LHCN-M2 (cell line): ENCODE measurements around the gene POR. TPM values are rescaled to one million over a fixed set of nuclear protein-coding genes. Genes with fewer than 3 reads are reported as not detected.
"Not testable (repeated sequence)": the region's sequence is repeated elsewhere in the genome, so short reads cannot be mapped to it uniquely, and the experiment has no call there.

Experiments used
- DNase-seq: peaks from one replicate; pipeline ENCODE4 v3.0.0-alpha.2; 2012; ENCODE audit warnings: low read depth
- total RNA-seq: library from RNA; depleted of rRNA; stranded (reverse); fragments of >200 nt; gene quantifications from 2 replicates; pipeline ENCODE4 v1.2.3, GENCODE V29; 2014

Gene POR
- total RNA-seq, 1 experiment from 2014 or later = 122 TPM

DNA sequence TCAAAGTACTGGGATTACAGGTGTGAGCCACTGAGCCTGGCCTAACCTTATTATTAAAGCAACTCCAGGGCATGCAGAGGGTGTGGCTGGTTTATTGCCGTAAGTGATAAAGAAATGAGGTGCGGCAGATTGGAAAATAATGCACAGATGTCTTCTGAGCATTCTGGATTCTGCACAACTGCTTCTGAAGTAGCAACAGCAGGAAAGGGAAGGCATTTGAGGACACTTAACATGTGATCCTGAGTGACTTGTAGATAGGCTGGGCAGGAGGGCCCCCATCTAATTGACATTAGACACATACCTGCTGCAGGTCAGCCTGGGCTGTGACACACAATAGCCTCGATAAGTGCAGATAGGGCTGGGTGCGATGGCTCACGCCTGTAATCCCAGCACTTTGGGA lies 30.5 kb upstream of the POR start:
- no peak for DNase-seq

DNA sequence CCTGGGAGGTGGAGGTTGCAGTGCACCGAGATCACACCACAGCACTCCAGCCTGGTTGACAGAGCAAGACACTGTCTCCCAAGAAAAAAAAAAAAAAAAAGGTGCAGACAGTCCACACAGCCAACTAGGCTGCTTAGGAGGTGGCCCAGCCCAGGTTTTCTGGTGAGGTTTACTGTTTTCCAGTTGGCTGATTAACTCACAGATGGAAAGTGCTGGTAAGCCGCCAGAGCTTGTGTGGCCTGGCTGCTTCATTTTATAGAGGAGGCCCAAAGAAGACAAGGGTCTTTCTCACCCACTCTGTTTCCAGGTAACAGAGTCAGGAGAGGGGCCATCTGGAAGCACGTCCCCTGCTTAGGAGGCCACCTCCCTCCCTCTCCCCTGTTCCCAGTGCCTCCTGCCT lies 29.9 kb upstream of the POR start:
- DNase-seq = no peak

DNA sequence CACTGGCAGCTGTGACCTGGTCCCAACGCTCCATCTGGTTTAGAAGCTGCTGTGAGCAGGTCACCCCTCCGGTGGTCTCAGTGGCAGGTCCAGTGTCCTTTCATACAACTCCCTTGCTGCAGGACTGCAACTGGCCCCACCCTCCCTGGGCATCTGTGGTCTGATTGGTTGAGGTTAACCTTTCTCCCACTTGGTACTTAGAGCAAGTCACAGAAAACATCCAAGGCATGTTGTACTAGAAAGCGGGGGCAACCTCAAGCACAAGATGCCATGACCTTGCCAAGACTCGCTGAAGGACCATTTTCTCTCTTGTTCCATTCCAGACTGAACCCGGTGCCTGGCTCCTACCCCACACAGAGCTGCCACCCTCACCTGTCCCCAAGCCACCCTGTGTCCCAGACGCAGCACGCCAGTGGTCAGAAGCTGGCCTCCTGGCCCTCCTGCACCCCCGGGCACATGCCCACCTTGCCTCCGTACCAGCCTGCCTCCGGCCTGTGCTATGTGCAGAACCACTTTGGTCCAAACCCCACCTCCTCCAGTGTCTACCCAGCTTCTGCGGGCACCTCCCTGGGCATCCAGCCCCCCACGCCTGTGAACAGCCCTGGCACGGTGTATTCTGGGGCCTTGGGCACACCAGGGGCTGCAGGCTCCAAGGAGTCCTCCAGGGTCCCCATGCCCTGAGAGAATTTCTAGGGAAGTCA lies 27.1 kb upstream of the POR start:
- no peak for DNase-seq

DNA sequence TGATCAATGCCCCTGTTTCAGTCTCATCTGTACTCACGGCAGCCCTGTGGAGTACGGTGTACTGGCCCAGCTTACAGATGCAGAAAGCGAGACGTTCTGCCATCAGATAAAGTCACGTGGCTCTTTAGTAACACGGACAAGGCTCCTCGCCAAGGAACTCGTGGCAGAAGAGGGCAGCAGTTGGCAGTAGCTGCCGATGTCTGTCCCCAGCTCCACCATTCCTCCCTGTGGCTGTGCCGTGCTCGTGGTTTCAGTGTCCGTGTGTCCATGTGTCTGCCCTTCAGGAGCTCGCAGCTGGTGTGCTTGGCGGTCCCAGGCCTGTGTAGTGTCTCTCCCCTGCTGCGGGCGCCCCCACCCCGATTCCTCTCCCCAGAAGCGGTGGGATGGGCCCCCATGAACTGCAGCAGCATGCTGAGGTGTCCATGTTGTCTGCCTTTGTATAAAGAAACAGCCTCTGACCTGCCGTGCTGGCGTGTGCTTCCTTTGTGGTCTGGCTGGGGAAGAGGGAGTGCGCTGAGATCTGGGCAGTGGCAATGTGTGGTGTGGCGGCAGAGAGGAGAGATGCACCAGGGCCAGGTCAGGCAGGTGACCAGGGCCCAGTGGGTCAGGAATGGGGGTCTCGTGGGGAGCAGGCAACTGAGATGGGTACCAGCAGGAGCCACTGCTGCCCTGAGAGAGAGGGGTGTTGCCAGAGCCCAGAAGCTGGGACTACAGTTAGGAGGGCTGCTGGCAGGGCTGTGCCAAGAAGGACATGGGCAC lies 26.3 kb upstream of the POR start:
- DNase-seq = no peak

DNA sequence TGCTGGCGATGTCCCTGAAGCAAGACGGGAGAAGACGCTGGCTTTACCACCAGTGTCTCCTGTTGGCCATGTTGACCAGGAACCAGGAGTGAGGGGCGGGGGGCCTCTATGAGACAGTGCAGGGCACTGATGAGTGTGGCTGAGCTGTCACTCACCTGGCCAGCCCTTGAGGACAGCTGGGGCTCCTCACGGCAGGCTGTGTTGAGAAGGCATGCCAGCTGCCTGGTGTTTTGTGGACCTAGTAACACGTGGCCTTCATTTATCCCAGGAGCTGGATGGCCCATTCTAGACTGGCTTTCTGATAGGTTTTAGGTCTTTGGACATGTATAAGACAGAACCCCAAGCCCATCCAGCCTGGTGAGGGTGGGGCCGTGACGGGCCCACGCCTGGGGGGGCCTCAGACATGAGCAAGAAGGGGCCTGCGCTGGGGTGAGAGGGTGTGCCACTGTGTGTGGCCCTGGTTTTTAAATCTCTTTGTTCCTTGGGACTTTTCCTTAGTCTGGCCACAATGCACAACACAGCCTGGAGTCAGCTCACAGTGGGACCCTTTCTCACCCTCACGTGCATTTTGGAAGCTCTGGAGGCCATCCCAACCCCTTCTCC lies 25.6 kb upstream of the POR start:
- no peak for DNase-seq

DNA sequence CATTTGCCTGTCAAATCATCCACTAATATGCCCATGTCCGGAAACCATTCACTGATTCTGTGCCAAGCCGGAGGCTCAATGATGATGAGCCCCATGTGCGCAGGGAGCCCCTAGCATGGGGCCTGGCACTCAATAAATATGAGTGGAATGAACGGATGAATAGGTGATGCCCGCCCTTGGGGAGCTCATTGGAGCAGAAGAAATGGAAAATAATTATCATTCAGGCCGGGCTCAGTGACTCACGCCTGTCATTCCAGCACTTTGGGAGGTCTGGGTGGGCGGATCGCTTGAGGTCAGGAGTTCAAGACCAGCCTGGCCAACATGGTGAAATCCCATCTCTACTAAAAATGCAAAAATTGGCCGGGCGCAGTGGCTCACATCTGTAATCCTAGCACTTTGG lies 25.1 kb upstream of the POR start:
- peak; percentile 34 for DNase-seq

DNA sequence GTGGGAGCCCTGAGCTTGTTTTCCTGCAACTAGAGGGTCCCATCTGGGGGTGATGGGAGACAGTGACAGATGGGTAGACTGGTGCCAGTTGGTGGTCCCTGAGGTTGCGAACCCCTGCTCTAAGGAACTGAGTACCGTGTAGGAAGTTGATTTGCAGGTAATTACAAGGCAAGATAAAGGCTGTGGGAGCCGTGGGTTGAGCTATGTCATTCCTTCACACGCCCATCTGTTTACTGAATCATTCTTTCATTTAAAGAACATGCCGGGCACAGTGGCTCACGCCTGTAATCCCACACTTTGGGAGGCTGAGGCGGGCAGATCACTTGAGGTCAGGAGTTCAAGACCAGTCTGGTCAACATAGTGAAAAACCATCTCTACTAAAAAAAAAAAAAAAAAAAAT lies 23.7 kb upstream of the POR start:
- DNase-seq = not testable (repeated sequence)

DNA sequence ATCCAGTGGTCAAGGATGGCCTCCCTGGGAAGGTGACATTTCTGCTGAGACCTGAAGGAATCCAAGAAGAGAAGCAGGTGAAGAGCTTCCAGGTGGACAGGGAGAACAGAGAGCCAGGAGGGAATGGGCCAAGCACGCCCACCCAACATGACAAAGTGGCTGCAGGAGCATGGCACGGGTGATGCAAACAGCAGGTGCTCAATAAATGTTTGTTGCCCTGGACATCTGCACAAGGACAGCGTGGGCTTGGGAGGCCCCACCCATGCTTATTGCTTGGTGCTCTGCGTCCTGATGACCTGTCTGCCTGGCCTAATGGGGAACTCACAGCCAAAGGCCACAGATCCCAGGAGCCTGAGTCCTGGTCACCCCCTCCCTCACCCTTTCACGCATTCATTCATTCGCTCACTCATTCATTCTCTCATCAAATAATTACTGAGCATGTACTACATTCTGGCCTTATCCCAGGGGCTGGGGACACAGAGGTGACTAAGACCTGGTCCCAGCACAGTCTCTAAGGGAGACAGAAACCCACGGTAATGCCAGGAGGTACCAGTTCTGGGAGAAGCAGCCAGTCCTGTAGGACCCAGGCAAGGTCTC lies 23.0 kb upstream of the POR start:
- no peak for DNase-seq

DNA sequence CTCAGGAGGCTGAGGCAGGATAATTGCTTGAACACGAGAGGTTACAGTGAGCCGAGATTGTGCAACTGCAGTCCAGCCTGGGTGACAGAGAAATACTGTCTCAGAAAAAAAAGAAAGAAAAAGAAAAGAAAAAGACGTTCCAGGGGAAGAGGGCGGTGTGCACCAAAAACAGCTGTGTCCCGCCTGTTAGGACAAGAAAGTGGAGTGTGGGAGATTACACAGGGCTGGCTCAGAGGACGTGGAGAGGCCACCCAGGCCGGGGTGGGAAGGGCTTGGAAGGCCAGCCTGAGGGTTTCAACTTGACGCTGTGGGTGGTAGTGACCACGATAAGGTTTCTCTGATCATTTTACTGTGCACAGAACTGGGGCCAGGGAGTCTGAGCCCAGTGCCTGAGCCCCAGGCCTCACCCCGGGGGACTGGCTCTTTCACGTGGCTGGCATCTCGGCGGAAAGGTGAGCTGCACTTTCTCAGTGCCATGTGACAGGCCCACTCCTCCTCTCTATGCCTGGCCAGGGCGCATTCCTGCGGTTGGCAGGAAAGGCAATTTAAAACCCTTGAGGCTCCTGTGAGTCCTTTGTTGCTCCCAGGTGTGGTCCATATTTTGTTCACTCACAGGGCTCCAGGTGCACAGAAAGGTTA lies 22.2 kb upstream of the POR start:
- DNase-seq = peak; percentile 70

DNA sequence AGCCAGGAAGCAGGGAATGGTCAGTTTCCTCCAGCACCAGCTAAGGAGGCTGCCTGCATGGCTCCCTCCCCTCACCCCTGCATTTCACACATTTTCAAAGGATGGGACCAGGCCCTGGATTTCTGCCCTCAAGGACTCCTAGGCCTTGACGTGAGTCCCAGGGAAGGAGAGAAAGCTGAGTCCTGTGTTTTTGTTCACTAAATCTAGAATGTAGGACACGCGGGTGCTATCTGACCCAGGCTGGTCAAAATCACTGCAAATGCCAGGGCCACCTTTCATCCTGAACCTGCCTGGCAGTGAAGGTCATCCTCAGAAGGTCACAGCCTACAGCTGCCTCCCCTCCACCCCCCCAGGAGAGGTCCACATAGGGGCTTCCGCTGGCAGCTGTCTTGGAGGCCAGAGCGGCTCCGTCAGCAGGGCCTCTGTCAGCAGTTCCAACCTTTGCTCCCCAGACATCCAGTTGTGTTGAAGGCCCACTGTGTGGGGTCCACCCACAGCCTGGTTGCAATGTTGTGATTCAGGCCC lies 18.1 kb upstream of the POR start:
- DNase-seq = no peak

DNA sequence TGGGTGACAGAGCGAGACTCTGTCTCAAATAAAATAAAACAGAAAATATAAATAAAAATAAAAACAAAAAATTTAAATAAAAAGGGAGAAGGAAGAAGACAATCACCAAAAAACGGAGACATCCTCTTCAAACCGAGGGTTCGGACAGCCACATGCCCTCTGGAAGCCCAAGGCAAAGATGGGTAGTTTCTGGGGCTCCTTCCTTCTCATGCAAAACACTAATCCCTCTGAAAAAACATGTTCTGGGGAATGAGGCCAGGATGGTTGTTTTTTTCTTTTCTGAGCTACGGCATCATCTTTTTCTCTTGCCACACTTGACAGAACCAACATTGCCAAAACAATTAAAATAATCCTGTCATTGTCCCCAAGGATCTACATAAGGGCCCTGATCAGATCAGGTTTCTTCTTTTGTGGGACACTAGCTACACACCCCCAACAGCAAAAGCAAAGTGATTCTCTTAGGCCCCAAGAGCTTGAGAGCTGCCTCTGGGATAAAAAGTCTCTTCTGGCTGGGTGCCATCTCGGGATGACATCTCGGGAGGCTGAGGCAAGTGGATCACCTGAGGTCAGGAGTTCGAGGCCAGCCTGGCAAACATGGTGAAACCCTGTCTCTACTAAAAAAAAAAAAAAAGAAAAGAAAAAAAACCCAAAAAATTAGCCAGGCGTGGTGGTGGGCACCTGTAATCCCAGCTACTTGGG lies 14.2 kb upstream of the POR start:
- no peak for DNase-seq

DNA sequence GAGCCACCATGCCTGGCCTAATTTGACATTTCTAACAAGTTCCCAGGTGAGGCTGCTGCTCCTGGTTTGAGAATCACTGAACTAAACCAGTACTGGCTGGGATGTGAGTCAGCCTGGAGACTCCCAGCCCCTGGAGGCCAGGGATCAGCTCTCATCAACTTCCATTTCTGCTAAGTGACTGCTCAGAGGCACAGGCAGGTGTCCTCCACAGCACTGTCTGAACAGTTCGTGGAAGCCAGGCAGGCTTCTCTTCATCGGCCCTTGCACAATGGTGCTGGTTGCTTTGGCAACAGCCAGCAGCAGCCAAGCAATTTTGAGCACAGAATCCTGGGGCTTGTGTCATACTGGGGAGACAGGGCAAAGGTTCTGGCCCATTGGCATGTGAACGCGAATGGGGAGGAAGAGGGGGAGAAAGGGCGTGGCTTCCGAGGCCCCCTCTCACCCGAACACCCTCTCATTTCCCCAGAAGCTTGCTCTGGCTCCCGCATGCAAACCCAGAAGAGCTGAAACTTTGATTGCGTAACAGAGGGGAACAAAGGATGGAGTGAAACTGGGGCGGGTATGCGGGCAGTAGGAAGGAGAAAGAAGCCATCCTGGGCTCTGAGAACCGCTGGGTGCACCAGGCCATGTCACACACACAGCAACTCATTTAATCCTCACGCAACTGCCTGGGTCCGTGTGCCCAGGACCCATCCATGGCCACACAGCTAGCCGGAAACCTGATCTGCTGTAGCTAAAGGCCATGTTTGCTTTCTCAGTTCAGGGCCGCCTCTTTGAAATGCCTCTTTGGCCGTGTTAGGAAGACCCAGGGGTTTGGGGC lies 9.0 kb upstream of the POR start:
- DNase-seq = peak; percentile 84

DNA sequence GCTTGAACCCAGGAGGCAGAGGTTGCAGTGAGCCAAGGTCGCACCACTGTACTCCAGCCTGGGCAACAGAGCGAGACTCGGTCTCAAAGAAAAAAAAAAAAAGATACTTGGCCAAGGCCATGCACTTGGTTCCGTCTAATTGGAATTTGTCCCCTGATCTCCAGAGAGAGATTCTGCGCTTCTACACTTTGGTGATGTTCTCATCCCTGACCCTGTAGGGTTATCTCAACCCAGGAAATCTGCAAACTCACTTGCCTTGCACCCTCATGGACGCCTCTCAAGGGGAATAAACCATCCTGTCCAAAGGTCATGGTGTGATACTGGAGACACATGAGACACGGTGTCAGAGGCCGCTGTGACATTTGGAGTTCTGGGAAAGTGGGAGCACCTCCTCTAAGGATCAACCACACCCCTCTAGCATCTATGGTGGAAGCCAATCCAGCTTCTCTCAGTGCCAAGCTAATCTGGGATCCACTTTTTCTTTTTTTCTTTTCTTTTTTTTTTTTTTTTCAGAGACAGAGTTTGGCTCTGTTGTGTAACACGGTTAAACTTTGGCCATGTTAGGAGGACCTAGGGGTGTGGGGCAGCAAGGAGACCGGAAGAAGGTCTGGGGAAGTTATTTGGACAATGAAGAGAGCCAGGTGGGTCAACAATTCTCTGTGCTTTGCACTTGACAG lies 7.8 kb upstream of the POR start:
- no peak for DNase-seq

DNA sequence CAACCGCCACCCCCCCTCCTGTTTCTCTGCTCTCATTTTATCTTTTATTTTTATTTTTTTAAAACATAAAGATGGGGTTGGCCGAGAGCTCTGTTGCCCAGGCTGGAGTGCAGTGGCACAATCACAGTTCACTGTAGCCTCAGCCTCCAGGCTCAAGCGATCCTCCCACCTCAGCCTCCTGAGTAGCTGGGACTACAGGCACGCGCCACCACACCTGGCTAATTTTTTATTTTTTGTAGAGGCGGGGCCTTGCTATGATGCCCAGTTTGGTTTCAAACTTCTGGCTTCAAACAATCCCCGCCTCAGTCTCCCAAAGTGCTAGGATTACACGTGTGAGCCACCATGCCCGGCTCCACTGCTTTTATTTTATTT lies 7.3 kb upstream of the POR start:
- not testable (repeated sequence) for DNase-seq

DNA sequence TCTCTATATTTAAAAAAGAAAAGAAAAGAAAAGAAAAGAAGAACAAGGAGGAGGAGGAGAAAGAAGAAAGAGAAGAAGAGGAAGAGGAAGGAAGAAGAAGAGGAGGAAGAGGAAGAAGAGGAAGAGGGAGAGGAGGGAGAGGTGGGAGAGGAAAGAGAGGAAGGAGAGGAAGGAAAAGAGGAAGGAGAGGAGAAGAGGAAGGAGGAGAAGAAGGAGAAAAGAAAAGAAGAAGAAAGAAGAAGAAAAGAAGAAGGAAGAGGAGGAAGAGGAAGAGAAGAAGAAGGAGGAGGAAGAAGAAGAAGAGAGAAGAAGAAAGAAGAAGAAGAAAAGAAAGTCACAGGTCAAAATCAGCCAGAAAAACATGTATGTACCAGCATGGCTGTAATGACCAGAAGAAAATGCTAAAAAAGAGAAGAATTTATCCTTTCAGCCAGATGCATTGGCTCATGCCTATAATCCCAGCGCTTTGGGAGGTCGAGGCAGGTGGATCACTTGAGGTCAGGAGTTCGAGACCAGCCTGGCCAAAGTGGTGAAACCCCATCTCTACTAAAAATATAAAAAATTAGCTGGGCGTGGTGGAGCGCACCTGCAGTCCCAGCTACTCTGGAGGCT lies 5.3 kb upstream of the POR start:
- no peak for DNase-seq

DNA sequence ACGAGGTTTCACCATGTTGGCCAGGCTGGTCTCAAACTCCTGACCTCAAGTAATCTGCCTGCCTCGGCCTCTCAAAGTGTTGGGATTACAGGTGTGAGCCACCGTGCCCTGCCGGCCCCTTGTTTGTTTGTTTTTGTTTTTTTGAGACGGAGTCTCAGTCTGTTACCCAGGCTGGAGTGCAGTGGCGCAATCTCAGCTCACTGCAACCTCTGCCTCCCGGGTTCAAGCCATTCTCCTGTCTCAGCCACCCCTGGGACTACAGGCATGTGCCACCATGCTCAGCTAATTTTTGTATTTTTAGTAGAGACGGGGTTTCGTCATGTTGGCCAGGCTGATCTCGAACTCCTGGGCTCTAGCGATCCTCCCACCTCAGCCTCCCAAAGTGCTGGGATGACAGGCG lies 3.8 kb upstream of the POR start:
- DNase-seq = not testable (repeated sequence)

DNA sequence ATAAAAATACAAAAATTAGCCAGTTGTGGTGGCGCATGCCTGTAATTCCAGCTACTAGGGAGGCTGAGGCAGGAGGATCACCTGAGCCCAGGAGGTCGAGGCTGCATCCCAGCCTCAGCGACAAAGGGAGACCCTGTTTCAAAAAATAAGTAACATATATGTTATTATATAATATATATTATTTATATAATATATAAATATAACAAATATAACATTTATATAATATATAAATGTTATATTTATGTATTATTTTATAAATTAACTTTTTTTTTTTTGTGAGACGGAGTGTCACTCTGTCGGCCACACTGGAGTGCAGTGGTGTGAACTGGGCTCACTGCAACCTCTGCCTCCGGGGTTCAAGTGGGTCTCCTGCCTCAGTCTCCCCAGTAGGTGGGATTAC lies 1.5 kb upstream of the POR start:
- DNase-seq = no peak

DNA sequence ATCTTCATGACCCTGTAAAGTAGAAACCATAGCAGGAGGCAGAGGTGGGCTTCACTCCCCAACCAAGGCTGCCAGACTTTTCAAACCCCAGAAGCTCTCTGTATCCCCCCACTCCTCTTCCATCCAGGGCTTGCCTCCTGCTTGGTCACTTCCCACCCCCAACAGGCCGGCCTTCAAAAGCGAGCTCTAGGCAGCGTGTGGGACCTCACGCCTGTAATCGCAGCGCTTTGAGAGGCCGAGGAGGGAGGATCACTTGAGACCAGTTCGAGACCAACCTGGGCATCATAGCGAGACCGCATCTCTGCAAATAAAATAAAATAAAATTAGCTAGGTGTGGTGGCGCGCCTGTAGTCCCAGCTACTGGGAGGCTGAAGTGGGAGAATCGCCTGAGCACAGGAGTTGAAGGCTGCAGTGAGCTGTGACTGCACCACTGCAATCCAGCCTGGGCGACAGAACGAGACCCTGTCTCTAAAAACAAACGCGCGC lies 743 bp upstream of the POR start:
- no peak for DNase-seq
